AG09309 (cell line): Measurements from ENCODE around the gene DYNC1H1.

Experiments used
- DNase-seq: peaks from one replicate; pipeline ENCODE4 v3.0.0-alpha.2; 2010; ENCODE audit warnings: low read depth
- H3K4me3 ChIP-seq: 2 replicates; pipeline ENCODE4 v1.5.1; 2011; ENCODE audit warnings: mild to moderate bottlenecking, low read depth, low read length, moderate library complexity; ENCODE audit not compliant: control insufficient read depth
- TF ChIP-seq, protein P1 (sequence below): IDR thresholded peaks from 2 replicates; pipeline ENCODE4 v1.5.1; 2011; ENCODE audit warnings: mild to moderate bottlenecking, low read depth, low read length, inconsistent platforms; ENCODE audit not compliant: insufficient read depth, control insufficient read depth; ENCODE audit errors: missing control alignments

Gene DYNC1H1

DNA sequence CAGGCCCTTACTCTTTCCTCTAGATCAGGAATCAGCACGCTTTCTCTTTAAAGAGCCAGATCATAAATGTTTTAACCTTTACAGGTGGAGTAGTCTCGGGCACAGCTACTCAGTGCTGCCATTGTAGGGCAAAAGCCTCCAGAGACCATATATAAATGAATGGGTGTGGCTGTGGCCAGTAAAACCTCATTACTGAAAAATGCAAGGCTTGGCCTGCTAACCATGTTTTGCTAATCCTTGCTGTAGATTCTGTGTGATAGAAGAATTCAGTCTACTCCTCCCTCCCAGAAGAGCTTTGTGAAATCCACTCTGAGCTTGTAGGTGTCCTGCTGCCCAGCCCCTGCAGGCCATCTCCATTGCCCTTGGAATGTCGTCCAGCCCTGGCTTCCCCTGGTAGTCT is 64.4 kb downstream of the DYNC1H1 start:
- peak; percentile 52 for DNase-seq
- TF ChIP-seq, protein P1, sequence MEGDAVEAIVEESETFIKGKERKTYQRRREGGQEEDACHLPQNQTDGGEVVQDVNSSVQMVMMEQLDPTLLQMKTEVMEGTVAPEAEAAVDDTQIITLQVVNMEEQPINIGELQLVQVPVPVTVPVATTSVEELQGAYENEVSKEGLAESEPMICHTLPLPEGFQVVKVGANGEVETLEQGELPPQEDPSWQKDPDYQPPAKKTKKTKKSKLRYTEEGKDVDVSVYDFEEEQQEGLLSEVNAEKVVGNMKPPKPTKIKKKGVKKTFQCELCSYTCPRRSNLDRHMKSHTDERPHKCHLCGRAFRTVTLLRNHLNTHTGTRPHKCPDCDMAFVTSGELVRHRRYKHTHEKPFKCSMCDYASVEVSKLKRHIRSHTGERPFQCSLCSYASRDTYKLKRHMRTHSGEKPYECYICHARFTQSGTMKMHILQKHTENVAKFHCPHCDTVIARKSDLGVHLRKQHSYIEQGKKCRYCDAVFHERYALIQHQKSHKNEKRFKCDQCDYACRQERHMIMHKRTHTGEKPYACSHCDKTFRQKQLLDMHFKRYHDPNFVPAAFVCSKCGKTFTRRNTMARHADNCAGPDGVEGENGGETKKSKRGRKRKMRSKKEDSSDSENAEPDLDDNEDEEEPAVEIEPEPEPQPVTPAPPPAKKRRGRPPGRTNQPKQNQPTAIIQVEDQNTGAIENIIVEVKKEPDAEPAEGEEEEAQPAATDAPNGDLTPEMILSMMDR: no peak
- H3K4me3 ChIP-seq: no peak overlapping the region

DNA sequence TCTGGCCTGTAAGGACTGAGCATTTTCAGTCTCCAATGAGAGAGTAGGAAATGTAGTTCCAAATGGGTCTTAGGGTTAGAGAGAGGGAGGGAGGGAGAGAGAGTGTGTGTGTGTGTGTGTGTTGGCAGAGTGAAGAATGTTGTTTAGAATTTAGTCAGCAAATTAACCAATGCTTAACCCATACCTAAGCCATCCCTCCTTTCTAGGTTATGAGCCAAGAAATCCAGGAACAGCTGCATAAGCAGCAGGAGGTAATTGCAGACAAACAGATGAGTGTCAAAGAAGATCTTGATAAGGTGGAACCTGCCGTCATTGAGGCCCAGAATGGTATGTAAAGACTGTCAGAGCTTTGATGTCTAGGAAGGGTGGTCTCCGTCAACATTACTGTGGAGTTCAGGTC is 65.6 kb downstream of the DYNC1H1 start:
- no peak overlapping the region for H3K4me3 ChIP-seq
- peak; percentile 50 for DNase-seq
- TF ChIP-seq, protein P1: no peak

DNA sequence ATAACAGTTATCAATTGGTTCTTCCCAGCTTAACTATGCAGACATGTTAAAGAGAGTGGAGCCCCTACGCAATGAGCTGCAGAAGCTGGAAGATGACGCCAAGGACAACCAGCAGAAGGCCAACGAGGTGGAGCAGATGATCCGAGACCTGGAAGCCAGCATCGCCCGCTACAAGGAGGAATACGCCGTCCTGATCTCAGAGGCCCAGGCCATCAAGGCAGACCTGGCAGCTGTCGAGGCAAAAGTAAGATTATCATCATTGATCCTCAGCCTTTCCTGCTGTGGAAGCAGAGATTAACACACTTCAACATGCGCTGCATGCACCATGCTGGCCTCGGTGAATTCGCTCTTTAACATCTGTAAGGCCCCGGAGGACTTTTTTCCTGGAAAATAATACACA is 68.9 kb downstream of the DYNC1H1 start:
- TF ChIP-seq, protein P1: no peak
- no peak for DNase-seq

DNA sequence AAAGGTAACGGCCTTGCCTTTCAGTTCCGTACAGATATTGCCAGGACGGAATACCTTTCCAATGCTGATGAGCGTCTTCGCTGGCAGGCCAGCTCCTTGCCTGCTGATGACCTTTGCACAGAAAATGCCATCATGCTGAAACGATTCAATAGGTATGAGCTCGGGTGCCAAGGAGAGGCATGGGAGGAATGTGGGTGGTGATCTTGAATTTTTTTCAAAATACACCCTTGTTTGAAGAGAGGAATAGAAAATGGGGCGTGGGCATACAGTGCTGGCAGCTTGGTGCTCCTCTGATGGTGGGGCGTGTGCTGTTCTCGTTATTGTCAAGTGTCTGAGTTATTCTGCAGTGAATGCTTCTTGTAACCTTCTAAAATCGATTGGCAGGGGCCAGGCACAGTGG is 69.9 kb downstream of the DYNC1H1 start:
- DNase-seq: no peak
- no peak overlapping the region for H3K4me3 ChIP-seq
- TF ChIP-seq, protein P1: no peak

More for the DNA sequence above, 68.9 kb downstream of the DYNC1H1 start:
- no peak overlapping the region for H3K4me3 ChIP-seq

DNA sequence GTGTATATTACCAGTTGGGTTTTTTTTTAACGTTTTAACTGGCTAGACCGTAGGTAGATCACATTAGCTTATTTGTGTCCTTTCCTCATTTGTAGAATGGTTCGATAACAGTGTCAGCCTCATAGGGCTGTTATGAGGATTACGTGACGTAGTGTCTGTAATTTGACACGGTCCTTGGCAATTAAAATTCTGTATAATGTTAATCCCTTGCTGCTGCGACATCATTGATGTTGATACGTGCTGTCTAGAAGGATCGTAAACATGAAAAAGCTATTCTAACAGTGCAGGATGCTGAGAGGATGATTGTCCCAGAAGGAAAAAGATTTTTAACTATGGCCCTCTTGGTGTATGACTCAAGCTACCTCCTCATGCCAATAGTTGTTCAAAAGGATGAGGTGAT is 71.5 kb downstream of the DYNC1H1 start:
- DNase-seq: no peak
- TF ChIP-seq, protein P1: no peak
- H3K4me3 ChIP-seq: no peak overlapping the region

DNA sequence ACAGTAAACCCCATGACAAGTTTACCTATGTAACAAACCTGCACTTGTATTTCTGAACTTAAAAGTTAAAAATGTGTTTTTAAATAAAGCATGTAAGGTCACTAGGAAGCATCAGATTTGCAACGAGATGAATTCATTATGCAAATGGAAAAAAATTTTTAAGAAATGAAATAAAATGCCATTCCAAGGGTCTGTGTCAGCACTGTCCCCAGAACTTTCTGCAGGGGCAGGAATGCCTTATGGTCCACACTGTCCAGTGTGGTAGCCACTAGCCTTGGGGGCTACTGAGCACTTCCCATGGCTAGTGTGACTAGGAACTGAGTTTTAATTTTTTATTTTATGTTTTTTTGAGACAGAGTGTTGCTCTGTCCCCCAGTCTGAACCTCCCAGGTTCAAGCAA is 73.3 kb downstream of the DYNC1H1 start:
- no peak overlapping the region for H3K4me3 ChIP-seq
- DNase-seq: no peak
- TF ChIP-seq, protein P1: no peak

DNA sequence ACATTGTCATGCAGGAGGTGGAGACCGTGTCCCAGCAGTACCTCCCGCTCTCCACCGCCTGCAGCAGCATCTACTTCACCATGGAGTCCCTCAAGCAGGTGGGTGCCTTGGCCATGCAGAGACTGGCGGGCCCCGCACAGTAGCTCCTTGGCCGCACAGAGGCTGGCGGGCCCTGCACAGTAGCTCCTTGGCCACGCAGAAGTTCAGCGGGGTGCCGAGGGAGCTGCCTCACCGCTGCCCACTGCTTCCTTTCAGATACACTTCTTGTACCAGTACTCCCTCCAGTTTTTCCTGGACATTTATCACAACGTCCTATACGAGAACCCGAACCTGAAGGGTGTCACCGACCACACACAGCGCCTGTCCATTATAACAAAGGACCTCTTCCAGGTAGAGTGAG is 74.8 kb downstream of the DYNC1H1 start:
- DNase-seq: no peak
- H3K4me3 ChIP-seq: no peak overlapping the region
- TF ChIP-seq, protein P1: no peak
